Measurements from ENCODE around the gene MME. TPM values are rescaled to one million over a fixed set of nuclear protein-coding genes. Genes with fewer than 3 reads are reported as not detected.

Gene MME
- total RNA-seq, 1 experiment from 2014 or later = 23.9 TPM

- POLR2A ChIA-PET = no interaction called here
- TF ChIP-seq ZNF121 (CRISPR knock-in tag; IDR thresholded peaks at IDR 0.05) (no peak), MXD4 (CRISPR knock-in tag; IDR thresholded peaks at IDR 0.05; ENCODE audit: borderline replicate concordance) (no peak), AR (CRISPR knock-in tag; IDR thresholded peaks at IDR 0.05) (no peak), IRF2 (CRISPR knock-in tag; IDR thresholded peaks at IDR 0.05; ENCODE audit: borderline replicate concordance, low read depth) (no peak), USF1 (CRISPR knock-in tag; IDR thresholded peaks at IDR 0.05) (no peak)
- Mint-ChIP-seq H3K9me3 (no peaks in the 10 kb centered on the region), H3K4me3 (no peak overlapping the region), H3K4me1 (peaks cover 16% of the 10 kb centered on the region), H3K27ac (no peak overlapping the region), H3K27me3 (ENCODE audit: low read depth) (no peaks in the 10 kb centered on the region), H3K36me3 (no peaks in the 10 kb centered on the region)
- ATAC-seq = no peak
- DNase-seq (ENCODE audit: low spot score) = no peak
- CTCF ChIA-PET = no interaction called here
Measured at GRCh38 chr3:155069729-155070128, 10.4 kb upstream of the MME start.

- no peak overlapping the region for H3K4me3 Mint-ChIP-seq
- DNase-seq (ENCODE audit: low spot score) (no peak), ATAC-seq (no peak)
- ChIA-PET CTCF (no interaction called here), POLR2A (no interaction called here)
- H3K9me3 Mint-ChIP-seq = peaks cover 3% of the 10 kb centered on the region
- no peaks in the 10 kb centered on the region for H3K27me3 Mint-ChIP-seq (ENCODE audit: low read depth)
- H3K4me1 Mint-ChIP-seq = peaks cover 16% of the 10 kb centered on the region
- H3K36me3 Mint-ChIP-seq = peaks cover 3% of the 10 kb centered on the region; the same call in 1 of the 2 replicates
- H3K27ac Mint-ChIP-seq = no peak overlapping the region
- TF ChIP-seq TEAD4 (CRISPR knock-in tag; IDR thresholded peaks at IDR 0.05) = no peak
- TF ChIP-seq ELF4 (CRISPR knock-in tag; IDR thresholded peaks at IDR 0.05; ENCODE audit: low read depth) = no peak
- no peak for TF ChIP-seq CBFB (CRISPR knock-in tag; IDR thresholded peaks at IDR 0.05; ENCODE audit: low read depth)
- no peak for TF ChIP-seq SP1 (CRISPR knock-in tag; conservative IDR thresholded peaks at IDR 0.05)
- no peak for TF ChIP-seq AFF4 (CRISPR knock-in tag; IDR thresholded peaks at IDR 0.05; ENCODE audit: borderline replicate concordance)
- TF ChIP-seq HMGXB4 (CRISPR knock-in tag; IDR thresholded peaks at IDR 0.05) = no peak
- TF ChIP-seq NR1H2 (CRISPR knock-in tag; IDR thresholded peaks at IDR 0.05) = no peak
- TF ChIP-seq PREB (CRISPR knock-in tag; IDR thresholded peaks at IDR 0.05; ENCODE audit: borderline replicate concordance) = no peak
- no peak for TF ChIP-seq ATF3 (CRISPR knock-in tag; conservative IDR thresholded peaks at IDR 0.05)
Measured at GRCh38 chr3:155070316-155070715, 9.8 kb upstream of the MME start.

Data from WTC11 (cell line).